Kidney capillary endothelial cell (primary cell): ENCODE measurements around the gene AGRN.
"Not testable (repeated sequence)": the region's sequence is repeated elsewhere in the genome, so short reads cannot be mapped to it uniquely, and the experiment has no call there.

Experiments used
- DNase-seq: peaks from one replicate; pipeline ENCODE4 v3.0.0-alpha.2; 2018; ENCODE audit warnings: low spot score

AGRN gene

GRCh38 chr1:1001057-1001783 lies 18.7 kb upstream of the AGRN start:
- no peak for DNase-seq

- no peak for DNase-seq
Observed at GRCh38 chr1:1003618-1004419, 16.1 kb upstream of the AGRN start.

GRCh38 chr1:1004420-1004779 lies 15.5 kb upstream of the AGRN start:
- DNase-seq, result no peak

- no peak for DNase-seq
Observed at GRCh38 chr1:1004780-1005697, 14.9 kb upstream of the AGRN start.

- no peak for DNase-seq
Observed at GRCh38 chr1:1005774-1006304, 14.1 kb upstream of the AGRN start.

GRCh38 chr1:1006305-1007159 lies 13.4 kb upstream of the AGRN start:
- no peak for DNase-seq

- not testable (repeated sequence) for DNase-seq
Observed at GRCh38 chr1:1010131-1010530, 9.8 kb upstream of the AGRN start.

GRCh38 chr1:1011396-1011949 lies 8.4 kb upstream of the AGRN start:
- no peak for DNase-seq

- DNase-seq, result not testable (repeated sequence)
Observed at GRCh38 chr1:1012736-1013104, 7.2 kb upstream of the AGRN start.

- peak; percentile 78 for DNase-seq
Observed at GRCh38 chr1:1013105-1013921, 6.6 kb upstream of the AGRN start, which contains the start of gene ISG15. TSS of gene ISG15 (plus strand) at chr1:1013497. CDS start at chr1:1013574, 77 bp downstream.

- DNase-seq, result peak; percentile 62
Observed at GRCh38 chr1:1013922-1014648, 5.8 kb upstream of the AGRN start.

GRCh38 chr1:1014799-1015681 lies 4.9 kb upstream of the AGRN start:
- DNase-seq, result no peak

- not testable (repeated sequence) for DNase-seq
Observed at GRCh38 chr1:1017397-1018320, 2.3 kb upstream of the AGRN start.

- not testable (repeated sequence) for DNase-seq
Observed at GRCh38 chr1:1018321-1018685, 1.6 kb upstream of the AGRN start.

GRCh38 chr1:1019122-1019999 lies 559 bp upstream of the AGRN start:
- DNase-seq, result peak; percentile 81

- DNase-seq, result no peak
Observed at GRCh38 chr1:1020415-1021009, 592 bp downstream of the AGRN start.
